ENCODE measurements around the gene PRKCE.
A peak's percentile ranks its signal among the peaks of the same experiment; 100 is the strongest.
"Not testable (repeated sequence)": the region's sequence is repeated elsewhere in the genome, so short reads cannot be mapped to it uniquely, and the experiment has no call there.

The PRKCE gene

GRCh38 chr2:45843136-45843535, 191.7 kb downstream of the PRKCE start:
- peak; percentile 61 for DNase-seq

GRCh38 chr2:45844796-45845457, 193.5 kb downstream of the PRKCE start:
- DNase-seq: no peak

- no peak for DNase-seq
Observed at GRCh38 chr2:45845566-45845965, 194.1 kb downstream of the PRKCE start.

- DNase-seq: peak; percentile 29
Observed at GRCh38 chr2:45849491-45850283, 198.2 kb downstream of the PRKCE start.

- no peak for DNase-seq
Observed at GRCh38 chr2:45850558-45850957, 199.1 kb downstream of the PRKCE start.

GRCh38 chr2:45851111-45851510, 199.6 kb downstream of the PRKCE start:
- no peak for DNase-seq

- DNase-seq: no peak
Observed at GRCh38 chr2:45851576-45852304, 200.3 kb downstream of the PRKCE start.

GRCh38 chr2:45852450-45853150, 201.1 kb downstream of the PRKCE start:
- no peak for DNase-seq

- DNase-seq: no peak
Observed at GRCh38 chr2:45855374-45855773, 203.9 kb downstream of the PRKCE start.

GRCh38 chr2:45856391-45857274, 205.2 kb downstream of the PRKCE start:
- peak; percentile 7 for DNase-seq

- DNase-seq: no peak
Observed at GRCh38 chr2:45857275-45857609, 205.8 kb downstream of the PRKCE start.

GRCh38 chr2:45857867-45858520, 206.5 kb downstream of the PRKCE start:
- no peak for DNase-seq

GRCh38 chr2:45858872-45859271, 207.4 kb downstream of the PRKCE start:
- DNase-seq: not testable (repeated sequence)

- no peak for DNase-seq
Observed at GRCh38 chr2:45859682-45860081, 208.2 kb downstream of the PRKCE start.

- DNase-seq: no peak
Observed at GRCh38 chr2:45860136-45861121, 209.0 kb downstream of the PRKCE start.

GRCh38 chr2:45862843-45863242, 211.4 kb downstream of the PRKCE start:
- no peak for DNase-seq

- no peak for DNase-seq
Observed at GRCh38 chr2:45864121-45864520, 212.6 kb downstream of the PRKCE start.

GRCh38 chr2:45867349-45867748, 215.9 kb downstream of the PRKCE start:
- no peak for DNase-seq

GRCh38 chr2:45867800-45868199, 216.3 kb downstream of the PRKCE start:
- DNase-seq: no peak

- no peak for DNase-seq
Observed at GRCh38 chr2:45869165-45869501, 217.7 kb downstream of the PRKCE start.

GRCh38 chr2:45871025-45871424, 219.6 kb downstream of the PRKCE start:
- DNase-seq: no peak

Measured in NCI-H446 treated with DMSO at 0.1 percent for 48 hours (cell line).